ENCODE results near the gene RAD51B. TPM values are rescaled to one million over a fixed set of nuclear protein-coding genes. Genes with fewer than 3 reads are reported as not detected.

Gene RAD51B
- total and polyA plus RNA-seq, 9 donors = 21.6 to 70.1 (median 35.1) TPM

GRCh38 chr14:68222154-68222553 is 402.6 kb downstream of the RAD51B start:
- no peak overlapping the region for H3K27ac ChIP-seq
- no peak for TF ChIP-seq EP300 (IDR thresholded peaks at IDR 0.05)
- no peak for TF ChIP-seq POLR2A (IDR thresholded peaks at IDR 0.05)
- no peak for TF ChIP-seq CTCF (IDR thresholded peaks at IDR 0.05)
- H3K4me3 ChIP-seq = no peak overlapping the region
- WGBS, 3 donors = 97 to 99% (median 98%) methylated on average over 4 of the region's 4 CpGs
- H3K36me3 ChIP-seq = no peaks in the 10 kb centered on the region
- no peak for DNase-seq
- no peaks in the 10 kb centered on the region for H3K27me3 ChIP-seq
- no peaks in the 10 kb centered on the region for H3K9me3 ChIP-seq
- H3K4me1 ChIP-seq (ENCODE audit: insufficient read depth) = peaks cover 6% of the 10 kb centered on the region
- intact Hi-C loops (cut with DNase I) = no loop called here

GRCh38 chr14:68222726-68223125 is 403.1 kb downstream of the RAD51B start:
- TF ChIP-seq EP300 (IDR thresholded peaks at IDR 0.05) (no peak), CTCF (IDR thresholded peaks at IDR 0.05) (no peak), POLR2A (IDR thresholded peaks at IDR 0.05) (no peak)
- DNase-seq = no peak
- no peaks in the 10 kb centered on the region for H3K27me3 ChIP-seq
- no peaks in the 10 kb centered on the region for H3K9me3 ChIP-seq
- H3K36me3 ChIP-seq = no peaks in the 10 kb centered on the region
- peak overlapping the region in 1 of 2 donors; percentile 44 for H3K27ac ChIP-seq
- intact Hi-C loops (cut with DNase I) = no loop called here
- H3K4me1 ChIP-seq (ENCODE audit: insufficient read depth) = peaks cover 4% of the 10 kb centered on the region
- 65 to 76% (median 73%) methylated on average over 3 of the region's 3 CpGs for WGBS, 3 donors
- no peak overlapping the region for H3K4me3 ChIP-seq

DNA sequence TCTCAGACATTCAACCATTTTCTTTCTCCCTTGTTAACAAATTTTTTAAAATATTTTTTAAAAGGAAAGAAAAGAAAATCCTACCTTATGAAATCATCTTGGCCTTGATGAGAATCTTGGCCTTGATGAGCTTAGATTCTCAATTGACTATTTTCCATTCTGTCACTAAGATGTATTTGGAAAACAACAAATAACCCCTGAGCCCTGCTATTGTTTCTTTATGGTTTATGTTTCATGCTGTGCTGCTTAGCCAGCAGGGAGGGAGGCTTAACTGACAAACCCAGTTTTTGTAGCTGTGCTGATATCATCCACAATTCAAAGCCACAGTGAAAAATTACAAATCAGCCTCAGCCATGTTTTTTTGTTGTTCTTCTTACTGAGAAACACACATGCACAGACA is 404.1 kb downstream of the RAD51B start:
- no peak overlapping the region for H3K4me3 ChIP-seq
- H3K27ac ChIP-seq = peak overlapping the region in 1 of 2 donors; percentile 44
- intact Hi-C loops (cut with DNase I) = no loop called here
- peaks cover 4% of the 10 kb centered on the region for H3K4me1 ChIP-seq (ENCODE audit: insufficient read depth)
- no peak for DNase-seq
- H3K9me3 ChIP-seq = no peaks in the 10 kb centered on the region
- no peaks in the 10 kb centered on the region for H3K27me3 ChIP-seq
- H3K36me3 ChIP-seq = no peaks in the 10 kb centered on the region
- no peak for TF ChIP-seq EP300 (IDR thresholded peaks at IDR 0.05)
- TF ChIP-seq POLR2A (IDR thresholded peaks at IDR 0.05) = no peak
- no peak for TF ChIP-seq CTCF (IDR thresholded peaks at IDR 0.05)

DNA sequence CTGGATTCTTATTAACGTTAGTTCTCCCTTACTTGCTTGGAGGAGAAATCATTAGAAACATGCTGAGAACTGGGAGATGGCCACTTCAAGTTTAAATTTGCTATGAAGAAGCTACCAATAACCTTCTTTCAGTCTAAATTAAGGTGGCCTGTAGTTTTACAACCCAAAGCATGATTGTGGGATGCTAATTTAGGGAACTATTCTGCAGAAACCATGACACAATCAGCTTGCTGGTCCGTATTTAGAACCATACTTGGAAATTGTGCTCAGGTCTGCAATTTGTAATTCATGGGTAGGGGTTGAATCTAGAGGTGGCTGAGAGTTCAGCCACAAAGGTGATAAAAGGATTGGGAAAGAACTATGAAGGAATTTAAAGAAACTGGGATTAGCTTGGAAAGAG is 405.7 kb downstream of the RAD51B start:
- intact Hi-C loops (cut with DNase I) = no loop called here
- Histone ChIP-seq H3K4me3 (no peak overlapping the region), H3K27ac (no peak overlapping the region), H3K36me3 (no peaks in the 10 kb centered on the region), H3K4me1 (ENCODE audit: insufficient read depth) (peaks cover 6% of the 10 kb centered on the region), H3K27me3 (no peaks in the 10 kb centered on the region), H3K9me3 (no peaks in the 10 kb centered on the region)
- TF ChIP-seq EP300 (IDR thresholded peaks at IDR 0.05) (no peak), POLR2A (IDR thresholded peaks at IDR 0.05) (no peak), CTCF (IDR thresholded peaks at IDR 0.05) (no peak)
- 57 to 72% (median 61%) methylated on average over 2 of the region's 2 CpGs for WGBS, 3 donors
- DNase-seq = no peak

DNA sequence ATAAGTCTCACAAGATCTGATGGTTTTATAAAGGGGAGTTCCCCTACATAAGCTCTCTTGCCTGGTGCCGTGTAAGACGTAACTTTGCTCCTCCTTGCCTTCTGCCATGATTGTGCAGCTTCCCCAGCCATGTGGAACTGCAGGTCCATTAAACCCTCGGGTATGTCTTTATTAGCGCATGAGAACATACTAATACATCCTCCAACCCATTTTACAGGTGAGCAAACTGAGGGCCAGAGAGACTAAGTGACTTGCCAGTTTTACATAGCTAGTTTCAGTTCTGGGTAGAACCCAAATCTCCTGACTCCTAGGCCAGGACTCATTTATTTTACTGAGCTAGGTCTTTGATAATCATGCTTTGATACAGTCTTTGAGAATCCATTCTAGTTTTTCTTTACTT is 406.9 kb downstream of the RAD51B start:
- 96 to 98% (median 98%) methylated on average over 4 of the region's 4 CpGs for WGBS, 3 donors
- Histone ChIP-seq H3K4me1 (ENCODE audit: insufficient read depth) (peaks cover 11% of the 10 kb centered on the region), H3K27me3 (no peaks in the 10 kb centered on the region), H3K27ac (no peak overlapping the region), H3K9me3 (no peaks in the 10 kb centered on the region), H3K4me3 (no peak overlapping the region), H3K36me3 (no peaks in the 10 kb centered on the region)
- intact Hi-C loops (cut with DNase I) = no loop called here
- no peak for DNase-seq
- TF ChIP-seq EP300 (IDR thresholded peaks at IDR 0.05) (no peak), CTCF (IDR thresholded peaks at IDR 0.05) (no peak), POLR2A (IDR thresholded peaks at IDR 0.05) (no peak)

Measured in ovary (tissue), 9 donors.